ENCODE results near the gene RIPOR2.

DNA sequence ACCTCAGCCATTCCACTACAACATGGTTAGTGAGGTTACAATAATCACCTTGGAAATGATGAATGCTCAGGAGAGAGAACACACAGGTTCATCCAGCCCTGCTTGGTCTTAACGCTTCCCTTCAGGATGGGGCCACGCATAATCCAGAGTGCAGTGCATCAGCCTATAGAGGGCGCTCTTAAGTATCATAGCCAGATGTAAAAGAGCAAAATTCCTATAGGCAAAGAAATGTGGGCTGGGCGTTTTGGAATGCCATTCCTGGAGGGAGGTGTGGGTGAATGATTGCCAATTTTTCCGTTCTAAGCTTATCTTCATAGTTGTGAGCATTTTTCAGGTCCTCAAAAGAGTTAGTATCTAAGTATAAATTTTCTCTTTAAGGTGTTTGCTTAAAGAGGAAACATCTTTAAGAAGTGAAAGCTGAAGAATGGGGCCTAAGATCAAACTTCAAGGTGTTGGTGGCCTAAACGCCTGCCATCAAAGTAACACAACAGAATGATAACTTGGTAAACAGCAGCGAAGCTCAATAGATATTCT, 1.8 kb downstream of the RIPOR2 start:
- TF ChIP-seq CTCF (conservative IDR thresholded peaks at IDR 0.05; ENCODE audit: low read length) (peak; percentile 100), EZH2phosphoT487 (IDR thresholded peaks at IDR 0.05; ENCODE audit: borderline replicate concordance, low read depth, low read length) (no peak)

Data from OCI-LY7 (cell line).